ENCODE data around the gene BANP.
A peak's percentile ranks its signal among the peaks of the same experiment; 100 is the strongest.

BANP gene

DNA sequence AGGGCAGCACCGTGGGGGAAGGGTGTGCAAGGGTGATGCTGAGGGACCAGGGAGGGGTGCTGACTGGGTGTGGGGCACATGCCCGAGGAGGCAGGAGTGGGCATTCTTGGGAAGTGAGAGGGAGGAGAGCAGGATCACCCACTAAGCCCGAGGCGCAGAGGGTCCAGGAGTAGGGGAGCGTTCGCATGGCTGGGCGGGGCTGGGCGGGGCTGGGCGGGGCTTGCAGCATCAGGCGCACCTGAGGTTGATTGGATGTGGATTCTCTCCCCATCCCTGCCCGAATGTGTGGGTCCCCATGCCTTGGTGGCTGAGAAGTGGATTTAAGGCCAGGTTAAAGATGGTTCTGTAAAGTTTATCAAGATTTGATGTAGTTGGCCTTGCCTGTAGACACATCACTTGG, 14.2 kb downstream of the BANP start:
- H3K4me3 ChIP-seq (ENCODE audit: low read depth, low read length), result no peak overlapping the region
- TF ChIP-seq CTCF (IDR thresholded peaks at IDR 0.05; ENCODE audit: low read depth, low read length), result no peak
- no peak for DNase-seq (ENCODE audit: low read depth, low spot score)
- in situ Hi-C loops (cut with HindIII; ENCODE audit: low sequenced_read_pairs), result no loop called here

DNA sequence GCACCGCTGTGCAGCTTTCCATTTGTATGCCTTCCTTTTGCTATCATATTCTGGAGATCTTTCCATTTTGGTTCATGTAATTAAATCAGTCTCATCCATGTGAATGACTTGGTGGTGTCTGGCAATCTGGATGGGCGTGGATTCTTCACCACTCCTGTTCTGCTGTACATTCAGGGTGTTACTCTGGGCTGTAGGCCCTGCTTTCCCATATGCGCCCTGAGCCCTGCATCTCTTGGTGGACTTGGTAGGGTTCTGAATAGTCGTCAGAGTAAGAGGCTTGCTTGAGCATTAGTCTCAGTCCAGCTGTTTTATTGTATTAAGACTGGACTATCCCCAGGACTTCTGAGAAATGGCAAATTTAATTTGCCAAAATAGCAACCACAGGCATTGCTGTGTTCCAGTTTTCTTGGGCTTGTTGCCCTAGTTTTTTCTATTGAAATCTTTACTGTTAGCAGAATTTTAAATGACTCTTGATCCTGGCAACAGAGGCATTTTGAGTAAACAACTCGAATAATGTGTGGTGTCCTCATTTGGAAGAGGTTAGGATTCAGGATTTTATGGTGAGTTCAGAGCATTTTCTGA, 14.9 kb downstream of the BANP start:
- TF ChIP-seq CTCF (IDR thresholded peaks at IDR 0.05; ENCODE audit: low read depth, low read length), result no peak
- peak; percentile 87 for DNase-seq (ENCODE audit: low read depth, low spot score)
- in situ Hi-C loops (cut with HindIII; ENCODE audit: low sequenced_read_pairs), result no loop called here
- H3K4me3 ChIP-seq (ENCODE audit: low read depth, low read length), result no peak overlapping the region

DNA sequence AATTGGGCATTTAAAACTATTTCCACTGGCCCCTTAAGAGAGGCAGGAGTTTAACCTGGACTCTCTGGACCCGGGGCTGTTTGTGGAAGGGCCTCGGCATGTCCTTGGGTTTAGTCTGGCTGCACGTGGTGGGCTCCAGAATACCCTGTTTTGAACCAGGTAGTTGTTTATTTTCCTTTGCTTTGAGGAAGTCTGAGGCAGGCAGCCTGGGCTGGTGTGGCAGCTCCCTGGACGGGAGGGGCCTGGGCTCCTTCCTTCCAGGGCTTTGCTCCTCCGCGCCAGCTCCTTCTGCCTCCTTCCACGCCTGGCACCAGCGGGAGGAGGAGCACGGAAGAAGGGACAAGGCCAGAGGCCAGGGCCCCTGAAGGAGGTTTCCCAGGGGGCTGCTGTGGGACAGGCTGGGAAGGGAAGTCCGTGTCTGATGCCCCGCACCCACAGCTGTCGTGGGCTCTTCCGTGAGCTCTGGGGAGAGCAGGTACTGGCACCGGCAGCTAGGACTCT, 15.5 kb downstream of the BANP start:
- in situ Hi-C loops (cut with HindIII; ENCODE audit: low sequenced_read_pairs), result no loop called here
- H3K4me3 ChIP-seq (ENCODE audit: low read depth, low read length), result no peak overlapping the region
- no peak for TF ChIP-seq CTCF (IDR thresholded peaks at IDR 0.05; ENCODE audit: low read depth, low read length)
- DNase-seq (ENCODE audit: low read depth, low spot score), result no peak

DNA sequence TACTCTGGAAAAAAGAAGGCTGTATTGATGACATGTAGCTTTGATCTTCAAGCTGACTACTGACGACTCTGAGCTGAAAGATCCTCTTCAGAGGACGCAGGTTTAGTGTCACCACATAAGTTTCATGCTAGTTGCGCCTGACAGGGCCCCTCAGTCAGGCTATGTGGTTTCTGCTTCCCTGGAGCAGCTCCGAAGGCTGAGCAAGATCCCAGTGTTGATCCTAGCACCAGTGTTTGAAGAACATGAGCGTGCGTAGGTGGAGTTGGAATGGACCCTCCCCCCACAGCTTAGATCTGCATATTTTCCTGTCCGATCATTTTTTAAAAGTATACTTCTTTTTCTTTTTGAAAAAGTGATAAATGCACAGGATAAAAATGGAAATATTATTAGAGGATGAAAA, 17.3 kb downstream of the BANP start:
- in situ Hi-C loops (cut with HindIII; ENCODE audit: low sequenced_read_pairs), result no loop called here
- peak; percentile 49 for DNase-seq (ENCODE audit: low read depth, low spot score)
- TF ChIP-seq CTCF (IDR thresholded peaks at IDR 0.05; ENCODE audit: low read depth, low read length), result no peak
- no peak overlapping the region for H3K4me3 ChIP-seq (ENCODE audit: low read depth, low read length)

- no peak for TF ChIP-seq CTCF (IDR thresholded peaks at IDR 0.05; ENCODE audit: low read depth, low read length)
- peak; percentile 74 for DNase-seq (ENCODE audit: low read depth, low spot score)
- in situ Hi-C loops (cut with HindIII; ENCODE audit: low sequenced_read_pairs), result no loop called here
- no peak overlapping the region for H3K4me3 ChIP-seq (ENCODE audit: low read depth, low read length)
These were observed 19.0 kb downstream of the BANP start for GRCh38 chr16:87970186-87970585.

GRCh38 chr16:87971933-87972332, 20.7 kb downstream of the BANP start:
- no peak overlapping the region for H3K4me3 ChIP-seq (ENCODE audit: low read depth, low read length)
- no peak for DNase-seq (ENCODE audit: low read depth, low spot score)
- in situ Hi-C loops (cut with HindIII; ENCODE audit: low sequenced_read_pairs), result no loop called here
- TF ChIP-seq CTCF (IDR thresholded peaks at IDR 0.05; ENCODE audit: low read depth, low read length), result no peak
